K562 (cell line): ENCODE measurements around the gene ELF2. TPM values are rescaled to one million over a fixed set of nuclear protein-coding genes. Genes with fewer than 3 reads are reported as not detected.

Experiments used
- ATAC-seq: fragments of 200-7000 bp; cut with Tn5 transposase; 3 replicates; pipeline ENCODE4 v1.9.1; 2020; ENCODE audit warnings: moderate library complexity
- BruUV-seq: library from RNA; stranded (reverse); fragments of 400-500 nt; replicated peaks from 2 replicates; lab custom pipeline; 2021; lab: Mats Ljungman, UMichigan
- CTCF ChIA-PET: fragments of 300-600 bp; formaldehyde crosslinking; extraction: SDS; loops from one replicate; lab custom pipeline; 2021; ENCODE audit warnings: low intra/inter-chr PET ratio; lab: Yijun Ruan, JAX
- POLR2A ChIA-PET: fragments of 300-600, 350-650 bp; sonication (Branson Sonifier 250); formaldehyde crosslinking; extraction: SDS; loops from one replicate; lab custom pipeline; 2021; ENCODE audit warnings: antibody characterized with exemption, inconsistent platforms; lab: Yijun Ruan, JAX
- DNase-seq, 4 experiments: peaks; one replicate each; pipeline versions ENCODE4 v3.0.0 to v3.0.0-alpha.2; 2011 to 2018; ENCODE audit warnings: low spot score in 3 of 4, mixed read lengths in 3 of 4; ENCODE audit errors: extremely low read depth in 1 of 4
- FAIRE-seq: peaks from 2 replicates; lab custom pipeline; 2011; peaks lifted over from hg19 to GRCh38; lab: Jason Lieb, UNC
- H2AFZ ChIP-seq: 2 replicates; pipeline ENCODE4 v1.6.0; 2011; ENCODE audit warnings: low read depth, low read length, control low read depth, inconsistent platforms
- H3K27ac ChIP-seq: fragments of 200-600 bp; 3 replicates; pipeline ENCODE4 v1.8.0; 2011; ENCODE audit warnings: low read depth, mild to moderate bottlenecking, control low read depth, inconsistent platforms, low read length, moderate library complexity, mixed read lengths; ENCODE audit errors: extremely low read depth
- H3K27me3 ChIP-seq, 2 experiments: fragments of 300-600 bp in 1 of 2; 2 replicates in 1 of 2; 3 replicates in 1 of 2; pipeline versions ENCODE4 v1.6.0 to v1.8.0; 2011; ENCODE audit warnings: inconsistent platforms in 2 of 2, low read length in 2 of 2, mild to moderate bottlenecking in 1 of 2, mixed read lengths in 1 of 2, moderate library complexity in 1 of 2; ENCODE audit not compliant: control insufficient read depth in 2 of 2, insufficient read depth in 2 of 2
- H3K36me3 ChIP-seq: fragments of 300-600 bp; 3 replicates; pipeline ENCODE4 v1.8.0; 2011; ENCODE audit warnings: mild to moderate bottlenecking, low read length, inconsistent platforms; ENCODE audit not compliant: control insufficient read depth, insufficient read depth
- H3K4me1 ChIP-seq, 2 experiments: fragments of 200-600 bp in 1 of 2; replicated peaks in 1 of 2; 2 replicates in 1 of 2; 3 replicates in 1 of 2; pipeline versions ENCODE4 v1.5.1 to v1.8.0; 2011; ENCODE audit warnings: inconsistent platforms in 2 of 2, low read length in 2 of 2, mild to moderate bottlenecking in 1 of 2, mixed read lengths in 1 of 2, moderate library complexity in 1 of 2; ENCODE audit not compliant: control insufficient read depth in 2 of 2, insufficient read depth in 2 of 2
- H3K4me2 ChIP-seq: 2 replicates; pipeline ENCODE4 v1.6.1; 2011; ENCODE audit warnings: low read length, control low read depth, inconsistent platforms, mixed read lengths; ENCODE audit not compliant: insufficient read depth
- H3K4me3 ChIP-seq: fragments of 200-600 bp; sonication (generic), shearing (Covaris generic); 2 replicates; pipeline ENCODE4 v1.5.1; 2016; ENCODE audit warnings: control low read depth, inconsistent platforms
- H3K79me2 ChIP-seq: fragments of 200-600 bp; 3 replicates; pipeline ENCODE4 v1.8.0; 2011; ENCODE audit warnings: low read length, inconsistent platforms; ENCODE audit not compliant: control insufficient read depth, insufficient read depth
- H3K9ac ChIP-seq, 2 experiments: 2 replicates each; pipeline versions ENCODE4 v1.6.0 to v1.6.1; 2011; ENCODE audit warnings: low read depth in 2 of 2, low read length in 2 of 2, control low read depth in 1 of 2, inconsistent platforms in 1 of 2, mild to moderate bottlenecking in 1 of 2, mixed read lengths in 1 of 2; ENCODE audit not compliant: insufficient read depth in 1 of 2
- H3K9me1 ChIP-seq: one replicate; pipeline ENCODE4 v1.6.0; 2011; ENCODE audit warnings: inconsistent platforms, mild to moderate bottlenecking, low read length, moderate library complexity; ENCODE audit not compliant: control insufficient read depth, insufficient read depth
- H3K9me3 ChIP-seq: replicated peaks from 2 replicates; pipeline ENCODE4 v1.5.1; 2011; ENCODE audit warnings: low read depth, low read length, inconsistent platforms; ENCODE audit not compliant: control insufficient read depth, insufficient read depth
- H4K20me1 ChIP-seq: replicated peaks from 2 replicates; pipeline ENCODE4 v1.6.1; 2011; ENCODE audit warnings: low read length, inconsistent platforms, mixed read lengths; ENCODE audit not compliant: control insufficient read depth, insufficient read depth
- ADNP ChIP-seq: fragments of 200-800 bp; sonication (Bioruptor generic); IDR thresholded peaks from 2 replicates; pipeline ENCODE4 v1.6.1; 2016; ENCODE audit warnings: missing genetic modification characterization, missing compliant biosample characterization
- ARID2 ChIP-seq: fragments of 450-650 bp; IDR thresholded peaks from 2 replicates; pipeline ENCODE4 v1.6.1; 2017; ENCODE audit warnings: antibody characterized with exemption, mild to moderate bottlenecking
- ATF7 ChIP-seq: fragments of 450-650 bp; IDR thresholded peaks from 2 replicates; pipeline ENCODE4 v1.7.1; 2014; ENCODE audit warnings: mild to moderate bottlenecking, moderate library complexity
- CBX3 ChIP-seq, 2 experiments: IDR thresholded peaks; 1 replicate in 1 of 2; 2 replicates in 1 of 2; pipeline ENCODE4 v1.6.1; 2012; ENCODE audit warnings: inconsistent platforms in 2 of 2, low read length in 2 of 2, borderline replicate concordance in 1 of 2, control low read depth in 1 of 2
- EP300 ChIP-seq: IDR thresholded peaks from 2 replicates; pipeline ENCODE4 v1.6.1; 2012; ENCODE audit warnings: low read length, improper control_type of control experiment
- JUN ChIP-seq, 2 experiments: sonication (generic) in 1 of 2; formaldehyde crosslinking in 1 of 2; IDR thresholded peaks; 2 replicates each; pipeline versions ENCODE4 v1.6.1 to v1.8.0; 2012 to 2022; ENCODE audit warnings: borderline replicate concordance in 2 of 2, mild to moderate bottlenecking in 2 of 2, improper control_type of control experiment in 1 of 2, low read depth in 1 of 2, low read length in 1 of 2, missing genetic modification reagents in 1 of 2
- JUND ChIP-seq, 2 experiments: IDR thresholded peaks; 2 replicates in 1 of 2; 3 replicates in 1 of 2; pipeline ENCODE4 v1.6.1; 2011; ENCODE audit warnings: borderline replicate concordance in 2 of 2, low read depth in 2 of 2, low read length in 2 of 2, improper control_type of control experiment in 1 of 2, missing biosample characterization in 1 of 2, missing genetic modification characterization in 1 of 2, missing genetic modification reagents in 1 of 2
- SRSF1 ChIP-seq: fragments of 200-400 bp; formaldehyde crosslinking; IDR thresholded peaks from 2 replicates; pipeline ENCODE4 v1.6.1; 2017; ENCODE audit warnings: mild to moderate bottlenecking, low read depth, low read length, moderate library complexity
- TRIM24 ChIP-seq, 2 experiments: fragments of 450-650 bp; IDR thresholded peaks; 2 replicates each; pipeline ENCODE4 v1.6.1; 2016
- ZC3H8 ChIP-seq: fragments of 450-650 bp; IDR thresholded peaks from 2 replicates; pipeline ENCODE4 v1.6.1; 2017
- WGBS: fragments of 100-300 bp; shearing (Covaris generic); methylation state at CpG from one replicate; pipeline ENCODE4 v1.1.6; 2016; ENCODE audit warnings: low coverage, mixed read lengths; ENCODE audit not compliant: insufficient coverage; ENCODE audit errors: missing lambda C conversion rate; 5-methylcytosine and 5-hydroxymethylcytosine counted together
- in situ Hi-C: fragments of 300-500 bp; cut with MboI; formaldehyde crosslinking; loops from 4 replicates; pipeline ENCODE4 v1.15.0; 2018; ENCODE audit warnings: inconsistent platforms, mixed read lengths
- intact Hi-C: fragments of 100-400 bp; cut with micrococcal nuclease; formaldehyde crosslinking; loops from 2 replicates; pipeline ENCODE4 v1.14.2; 2022
- polyA plus RNA-seq, 8 experiments: library from polyadenylated mRNA; depleted of rRNA in 4 of 8; stranded (reverse) in 5 of 8; unstranded in 3 of 8; fragments of >200 nt; fragmentation: Nextera tagmentation in 2 of 8; fragmentation: Illumina TruSeq in 1 of 8; extraction: Ambion mirVana in 2 of 8; extraction: Trizol in 1 of 8; gene quantifications; 2 replicates each; pipeline versions ENCODE4 v1.2.1 to v1.2.3, GENCODE V29; 2011 to 2014; ENCODE audit warnings: inconsistent platforms in 1 of 8, missing spikeins in 1 of 8
- total RNA-seq, 7 experiments: library from RNA; depleted of rRNA in 6 of 7; stranded (reverse); fragments of >200 nt in 6 of 7; fragmentation: Illumina TruSeq in 2 of 7; extraction: Trizol in 2 of 7; gene quantifications; 2 replicates each; pipeline versions ENCODE4 v1.2.1 to v1.2.3, GENCODE V29; 2011 to 2021; ENCODE audit warnings: low replicate concordance in 1 of 7
- TF ChIP-seq, protein P1 (sequence below): IDR thresholded peaks from 2 replicates; pipeline ENCODE4 v1.6.1; 2016; ENCODE audit warnings: missing genetic modification characterization, missing compliant biosample characterization
- TF ChIP-seq, protein P2 (sequence below), 2 experiments: fragments of 450-650 bp in 1 of 2; sonication (generic) in 1 of 2; formaldehyde crosslinking in 1 of 2; IDR thresholded peaks in 1 of 2; conservative IDR thresholded peaks in 1 of 2; 2 replicates each; pipeline versions ENCODE4 v1.6.1 to v1.8.1; 2016 to 2023; ENCODE audit warnings: mild to moderate bottlenecking in 2 of 2, moderate library complexity in 2 of 2, inconsistent platforms in 1 of 2, missing genetic modification reagents in 1 of 2
- TF ChIP-seq, protein P3 (sequence below): fragments of 450-650 bp; IDR thresholded peaks from 2 replicates; pipeline ENCODE4 v1.6.1; 2018; ENCODE audit warnings: mild to moderate bottlenecking, low read depth; ENCODE audit not compliant: partially characterized antibody

The ELF2 gene
- total and polyA plus RNA-seq, 9 of the 15 experiments (the other 6 are each of a cell fraction or from before 2014, with no cell fraction given): 9.4 to 58.7 (median 41.6) TPM

DNA sequence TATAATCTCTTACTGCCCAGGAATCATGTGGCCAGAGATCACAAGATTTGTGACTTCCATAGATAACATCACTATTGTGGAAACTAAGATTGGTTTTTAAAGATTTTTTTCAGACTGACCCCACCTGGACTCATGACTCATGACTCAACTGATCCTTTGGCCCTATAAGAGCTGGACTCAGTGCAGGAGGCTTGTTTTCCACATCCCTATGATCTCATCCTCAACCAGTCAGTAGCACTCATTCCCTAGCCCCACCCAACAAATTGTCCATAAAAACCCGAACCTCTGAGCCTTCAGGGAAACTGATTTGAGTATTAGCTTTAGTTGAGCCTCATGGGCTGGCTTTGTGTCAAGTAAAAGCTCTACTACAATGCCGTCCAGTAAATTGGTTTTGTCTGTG, 169.4 kb downstream of the ELF2 start:
- WGBS: 32% methylated on average over 2 of the region's 2 CpGs
- FAIRE-seq: no peak

More for the DNA sequence above, 169.4 kb downstream of the ELF2 start:
- no peaks in the 10 kb centered on the region for H3K36me3 ChIP-seq
- H3K9me1 ChIP-seq: no peaks in the 10 kb centered on the region
- no peak for ATAC-seq
- TF ChIP-seq ZC3H8: no peak
- TF ChIP-seq, protein P1, sequence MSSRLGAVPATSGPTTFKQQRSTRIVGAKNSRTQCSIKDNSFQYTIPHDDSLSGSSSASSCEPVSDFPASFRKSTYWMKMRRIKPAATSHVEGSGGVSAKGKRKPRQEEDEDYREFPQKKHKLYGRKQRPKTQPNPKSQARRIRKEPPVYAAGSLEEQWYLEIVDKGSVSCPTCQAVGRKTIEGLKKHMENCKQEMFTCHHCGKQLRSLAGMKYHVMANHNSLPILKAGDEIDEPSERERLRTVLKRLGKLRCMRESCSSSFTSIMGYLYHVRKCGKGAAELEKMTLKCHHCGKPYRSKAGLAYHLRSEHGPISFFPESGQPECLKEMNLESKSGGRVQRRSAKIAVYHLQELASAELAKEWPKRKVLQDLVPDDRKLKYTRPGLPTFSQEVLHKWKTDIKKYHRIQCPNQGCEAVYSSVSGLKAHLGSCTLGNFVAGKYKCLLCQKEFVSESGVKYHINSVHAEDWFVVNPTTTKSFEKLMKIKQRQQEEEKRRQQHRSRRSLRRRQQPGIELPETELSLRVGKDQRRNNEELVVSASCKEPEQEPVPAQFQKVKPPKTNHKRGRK (tag): no peak
- peak; percentile 70 to 72; a peak in 3 of 4 replicates for TF ChIP-seq TRIM24 (IDR thresholded peaks at IDR 0.05)
- peak; percentile 80 for TF ChIP-seq JUN (IDR thresholded peaks at IDR 0.05; ENCODE audit: borderline replicate concordance, low read depth, low read length)
- TF ChIP-seq JUN (CRISPR knock-in tag; IDR thresholded peaks at IDR 0.05; ENCODE audit: borderline replicate concordance): no peak
- no peak for TF ChIP-seq EP300
- peak; percentile 71 for TF ChIP-seq ATF7
- TF ChIP-seq CBX3 (IDR thresholded peaks at IDR 0.05; ENCODE audit: borderline replicate concordance in 1 of 2, low read length in 2 of 2): peak in 1 of 2 experiments; percentile 79; a peak in 2 of 3 replicates
- TF ChIP-seq, protein P2, sequence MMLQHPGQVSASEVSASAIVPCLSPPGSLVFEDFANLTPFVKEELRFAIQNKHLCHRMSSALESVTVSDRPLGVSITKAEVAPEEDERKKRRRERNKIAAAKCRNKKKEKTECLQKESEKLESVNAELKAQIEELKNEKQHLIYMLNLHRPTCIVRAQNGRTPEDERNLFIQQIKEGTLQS (IDR thresholded peaks at IDR 0.05): peak; percentile 75
- TF ChIP-seq, protein P2 (CRISPR knock-in tag; conservative IDR thresholded peaks at IDR 0.05): no peak
- TF ChIP-seq ADNP (tag): no peak
- TF ChIP-seq, protein P3, sequence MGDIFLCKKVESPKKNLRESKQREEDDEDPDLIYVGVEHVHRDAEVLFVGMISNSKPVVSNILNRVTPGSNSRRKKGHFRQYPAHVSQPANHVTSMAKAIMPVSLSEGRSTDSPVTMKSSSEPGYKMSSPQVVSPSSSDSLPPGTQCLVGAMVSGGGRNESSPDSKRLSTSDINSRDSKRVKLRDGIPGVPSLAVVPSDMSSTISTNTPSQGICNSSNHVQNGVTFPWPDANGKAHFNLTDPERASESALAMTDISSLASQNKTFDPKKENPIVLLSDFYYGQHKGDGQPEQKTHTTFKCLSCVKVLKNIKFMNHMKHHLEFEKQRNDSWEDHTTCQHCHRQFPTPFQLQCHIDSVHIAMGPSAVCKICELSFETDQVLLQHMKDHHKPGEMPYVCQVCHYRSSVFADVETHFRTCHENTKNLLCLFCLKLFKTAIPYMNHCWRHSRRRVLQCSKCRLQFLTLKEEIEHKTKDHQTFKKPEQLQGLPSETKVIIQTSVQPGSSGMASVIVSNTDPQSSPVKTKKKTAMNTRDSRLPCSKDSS: peak; percentile 29
- no peak for TF ChIP-seq SRSF1
- peak; percentile 59; the same call in 1 of the 2 replicates for TF ChIP-seq JUND (IDR thresholded peaks at IDR 0.05; ENCODE audit: borderline replicate concordance, low read depth, low read length)
- peak; percentile 48; the same call in 1 of the 3 replicates for TF ChIP-seq JUND (tag; IDR thresholded peaks at IDR 0.05; ENCODE audit: borderline replicate concordance, low read depth, low read length)
- TF ChIP-seq ARID2: no peak
- TF ChIP-seq, all 486 proteins: peak for 7
- in situ Hi-C loops (no loop called here), intact Hi-C loops (no loop called here)
- no TSS peak for BruUV-seq
- H3K27ac ChIP-seq: no peak overlapping the region
- H2AFZ ChIP-seq: no peak overlapping the region
- no peak for DNase-seq
- H3K79me2 ChIP-seq: no peaks in the 10 kb centered on the region
- H3K27me3 ChIP-seq: no peaks in the 10 kb centered on the region
- H3K4me1 ChIP-seq: peaks cover 4 to 9% of the 10 kb centered on the region in 2 experiments; a peak in 4 of 5 replicates
- H3K4me2 ChIP-seq: no peak overlapping the region
- ChIA-PET CTCF (no interaction called here), POLR2A (no interaction called here)
- no peak overlapping the region for H3K4me3 ChIP-seq
- no peaks in the 10 kb centered on the region for H3K9me3 ChIP-seq
- H4K20me1 ChIP-seq: no peaks in the 10 kb centered on the region
- H3K9ac ChIP-seq: no peak overlapping the region
